HepG2 (cell line): Measurements from ENCODE around the gene ARVCF. TPM values are rescaled to one million over a fixed set of nuclear protein-coding genes. Genes with fewer than 3 reads are reported as not detected.

Source experiments
- AGO1 ChIP-seq: fragments of 200-400 bp; formaldehyde crosslinking; IDR thresholded peaks from 2 replicates; pipeline ENCODE4 v1.6.1; 2017; ENCODE audit warnings: mild to moderate bottlenecking, low read depth, low read length, moderate library complexity; ENCODE audit not compliant: poor library complexity, severe bottlenecking
- AHR ChIP-seq: IDR thresholded peaks from 2 replicates; pipeline ENCODE4 v1.6.1; 2018; ENCODE audit warnings: missing genetic modification reagents, missing compliant biosample characterization
- CREBL2 ChIP-seq: sonication (generic); formaldehyde crosslinking; IDR thresholded peaks from 2 replicates; pipeline ENCODE4 v1.8.1; 2023; ENCODE audit warnings: missing genetic modification reagents, mild to moderate bottlenecking, borderline replicate concordance
- HOXA7 ChIP-seq: sonication (generic); formaldehyde crosslinking; IDR thresholded peaks from 2 replicates; pipeline ENCODE4 v1.8.1; 2022; ENCODE audit warnings: mild to moderate bottlenecking, missing genetic modification reagents, moderate library complexity
- KDM6A ChIP-seq: IDR thresholded peaks from 2 replicates; pipeline ENCODE4 v1.6.1; 2016; ENCODE audit warnings: low read depth
- MAFG ChIP-seq: sonication (generic); formaldehyde crosslinking; IDR thresholded peaks from 2 replicates; pipeline ENCODE4 v1.5.1; 2020; ENCODE audit warnings: mild to moderate bottlenecking, missing genetic modification reagents
- SRSF4 ChIP-seq: fragments of 200-400 bp; formaldehyde crosslinking; IDR thresholded peaks from one replicate; pipeline ENCODE4 v1.6.1; 2018; ENCODE audit warnings: mild to moderate bottlenecking, low read depth, low read length, moderate library complexity; ENCODE audit not compliant: poor library complexity, severe bottlenecking
- TAF15 ChIP-seq: fragments of 200-400 bp; formaldehyde crosslinking; IDR thresholded peaks from one replicate; pipeline ENCODE4 v1.6.1; 2018; ENCODE audit warnings: mild to moderate bottlenecking, low read depth, low read length; ENCODE audit not compliant: poor library complexity, severe bottlenecking
- YEATS4 ChIP-seq: sonication (generic); formaldehyde crosslinking; IDR thresholded peaks from 2 replicates; pipeline ENCODE4 v1.4.0; 2020; ENCODE audit warnings: missing genetic modification reagents, borderline replicate concordance
- ZNF382 ChIP-seq: sonication (generic); formaldehyde crosslinking; IDR thresholded peaks from 2 replicates; pipeline ENCODE4 v1.5.0; 2020; ENCODE audit warnings: missing genetic modification reagents, mild to moderate bottlenecking, borderline replicate concordance
- polyA plus RNA-seq, 8 experiments: library from polyadenylated mRNA; depleted of rRNA in 3 of 8; stranded (reverse) in 7 of 8; unstranded in 1 of 8; fragments of >200 nt; fragmentation: Illumina TruSeq in 4 of 8; extraction: Trizol in 4 of 8; gene quantifications; 2 replicates each; pipeline versions ENCODE4 v1.2.1 to v1.2.3, GENCODE V29; 2011 to 2016; ENCODE audit warnings: low read depth in 4 of 8, missing spikeins in 1 of 8, mixed read lengths in 1 of 8; ENCODE audit not compliant: insufficient read depth in 1 of 8
- total RNA-seq, 5 experiments: library from RNA; depleted of rRNA; stranded (reverse); fragments of >200 nt; fragmentation: Illumina TruSeq; extraction: Trizol; gene quantifications; 2 replicates each; pipeline ENCODE4 v1.2.3, GENCODE V29; 2016; ENCODE audit warnings: low read depth in 1 of 5
- TF ChIP-seq, protein P1 (sequence below): sonication (generic); formaldehyde crosslinking; IDR thresholded peaks from 2 replicates; pipeline ENCODE4 v1.8.1; 2023; ENCODE audit warnings: missing genetic modification reagents, inconsistent platforms, borderline replicate concordance
- TF ChIP-seq, protein P2 (sequence below): sonication (generic); formaldehyde crosslinking; conservative IDR thresholded peaks from 2 replicates; pipeline ENCODE4 v1.5.0; 2020; ENCODE audit warnings: missing genetic modification reagents
- TF ChIP-seq, protein P3 (sequence below): sonication (generic); formaldehyde crosslinking; IDR thresholded peaks from 2 replicates; pipeline ENCODE4 v1.5.1; 2020; ENCODE audit warnings: mild to moderate bottlenecking, missing genetic modification reagents, borderline replicate concordance

The ARVCF gene
- total and polyA plus RNA-seq, 2 of the 13 experiments (the other 11 are each of a cell fraction or from before 2014, with no cell fraction given), result 16.4 to 17.7 TPM

DNA sequence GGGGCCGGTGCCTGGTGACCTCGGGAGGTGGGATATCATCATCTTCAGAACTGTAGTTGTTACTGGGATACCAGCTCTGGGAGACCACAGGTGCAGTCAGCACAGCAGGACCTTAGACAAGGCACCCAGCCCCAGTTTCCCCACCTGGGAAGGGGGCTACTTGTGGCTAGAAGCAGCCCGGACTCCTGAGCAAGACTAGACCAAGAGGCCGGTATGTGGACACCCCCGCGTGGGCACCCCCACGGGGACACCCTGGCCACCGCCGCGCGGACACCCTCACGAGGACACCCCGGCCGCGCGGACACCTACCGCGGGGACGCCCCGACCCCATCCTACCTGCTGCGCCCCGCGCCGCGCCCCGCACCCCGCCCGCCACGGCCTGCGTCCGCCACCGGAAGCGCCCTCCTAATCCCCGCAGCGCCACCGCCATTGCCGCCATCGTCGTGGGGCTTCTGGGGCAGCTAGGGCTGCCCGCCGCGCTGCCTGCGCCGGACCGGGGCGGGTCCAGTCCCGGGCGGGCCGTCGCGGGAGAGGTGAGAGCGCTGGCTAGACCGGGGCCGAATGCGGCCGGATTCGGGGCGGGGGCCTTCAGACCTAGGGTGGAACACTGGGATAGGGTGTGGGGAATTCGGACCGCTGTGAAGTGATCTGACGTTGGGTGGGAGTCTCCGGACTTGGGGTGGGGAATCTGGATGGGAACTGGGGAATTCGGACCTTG is 75.1 kb downstream of the ARVCF start, which contains the start of the genes COMT and TXNRD2 (continued):
- no peak for TF ChIP-seq HOXA7 (CRISPR knock-in tag)
- no peak; the same call in 1 of the 2 replicates for TF ChIP-seq CREBL2 (CRISPR knock-in tag)
- TF ChIP-seq MAFG (CRISPR knock-in tag), result no peak
- TF ChIP-seq, protein P1, sequence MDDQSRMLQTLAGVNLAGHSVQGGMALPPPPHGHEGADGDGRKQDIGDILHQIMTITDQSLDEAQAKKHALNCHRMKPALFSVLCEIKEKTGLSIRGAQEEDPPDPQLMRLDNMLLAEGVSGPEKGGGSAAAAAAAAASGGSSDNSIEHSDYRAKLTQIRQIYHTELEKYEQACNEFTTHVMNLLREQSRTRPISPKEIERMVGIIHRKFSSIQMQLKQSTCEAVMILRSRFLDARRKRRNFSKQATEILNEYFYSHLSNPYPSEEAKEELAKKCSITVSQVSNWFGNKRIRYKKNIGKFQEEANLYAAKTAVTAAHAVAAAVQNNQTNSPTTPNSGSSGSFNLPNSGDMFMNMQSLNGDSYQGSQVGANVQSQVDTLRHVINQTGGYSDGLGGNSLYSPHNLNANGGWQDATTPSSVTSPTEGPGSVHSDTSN (CRISPR knock-in tag), result no peak
- no peak for TF ChIP-seq ZNF382 (CRISPR knock-in tag)
- no peak for TF ChIP-seq KDM6A
- TF ChIP-seq, protein P2, sequence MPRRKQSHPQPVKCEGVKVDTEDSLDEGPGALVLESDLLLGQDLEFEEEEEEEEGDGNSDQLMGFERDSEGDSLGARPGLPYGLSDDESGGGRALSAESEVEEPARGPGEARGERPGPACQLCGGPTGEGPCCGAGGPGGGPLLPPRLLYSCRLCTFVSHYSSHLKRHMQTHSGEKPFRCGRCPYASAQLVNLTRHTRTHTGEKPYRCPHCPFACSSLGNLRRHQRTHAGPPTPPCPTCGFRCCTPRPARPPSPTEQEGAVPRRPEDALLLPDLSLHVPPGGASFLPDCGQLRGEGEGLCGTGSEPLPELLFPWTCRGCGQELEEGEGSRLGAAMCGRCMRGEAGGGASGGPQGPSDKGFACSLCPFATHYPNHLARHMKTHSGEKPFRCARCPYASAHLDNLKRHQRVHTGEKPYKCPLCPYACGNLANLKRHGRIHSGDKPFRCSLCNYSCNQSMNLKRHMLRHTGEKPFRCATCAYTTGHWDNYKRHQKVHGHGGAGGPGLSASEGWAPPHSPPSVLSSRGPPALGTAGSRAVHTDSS, result no peak; the same call in 1 of the 2 replicates
- TF ChIP-seq AHR (CRISPR knock-in tag), result no peak
- TF ChIP-seq TAF15, result no peak
- TF ChIP-seq SRSF4, result no peak
- TF ChIP-seq, protein P3, sequence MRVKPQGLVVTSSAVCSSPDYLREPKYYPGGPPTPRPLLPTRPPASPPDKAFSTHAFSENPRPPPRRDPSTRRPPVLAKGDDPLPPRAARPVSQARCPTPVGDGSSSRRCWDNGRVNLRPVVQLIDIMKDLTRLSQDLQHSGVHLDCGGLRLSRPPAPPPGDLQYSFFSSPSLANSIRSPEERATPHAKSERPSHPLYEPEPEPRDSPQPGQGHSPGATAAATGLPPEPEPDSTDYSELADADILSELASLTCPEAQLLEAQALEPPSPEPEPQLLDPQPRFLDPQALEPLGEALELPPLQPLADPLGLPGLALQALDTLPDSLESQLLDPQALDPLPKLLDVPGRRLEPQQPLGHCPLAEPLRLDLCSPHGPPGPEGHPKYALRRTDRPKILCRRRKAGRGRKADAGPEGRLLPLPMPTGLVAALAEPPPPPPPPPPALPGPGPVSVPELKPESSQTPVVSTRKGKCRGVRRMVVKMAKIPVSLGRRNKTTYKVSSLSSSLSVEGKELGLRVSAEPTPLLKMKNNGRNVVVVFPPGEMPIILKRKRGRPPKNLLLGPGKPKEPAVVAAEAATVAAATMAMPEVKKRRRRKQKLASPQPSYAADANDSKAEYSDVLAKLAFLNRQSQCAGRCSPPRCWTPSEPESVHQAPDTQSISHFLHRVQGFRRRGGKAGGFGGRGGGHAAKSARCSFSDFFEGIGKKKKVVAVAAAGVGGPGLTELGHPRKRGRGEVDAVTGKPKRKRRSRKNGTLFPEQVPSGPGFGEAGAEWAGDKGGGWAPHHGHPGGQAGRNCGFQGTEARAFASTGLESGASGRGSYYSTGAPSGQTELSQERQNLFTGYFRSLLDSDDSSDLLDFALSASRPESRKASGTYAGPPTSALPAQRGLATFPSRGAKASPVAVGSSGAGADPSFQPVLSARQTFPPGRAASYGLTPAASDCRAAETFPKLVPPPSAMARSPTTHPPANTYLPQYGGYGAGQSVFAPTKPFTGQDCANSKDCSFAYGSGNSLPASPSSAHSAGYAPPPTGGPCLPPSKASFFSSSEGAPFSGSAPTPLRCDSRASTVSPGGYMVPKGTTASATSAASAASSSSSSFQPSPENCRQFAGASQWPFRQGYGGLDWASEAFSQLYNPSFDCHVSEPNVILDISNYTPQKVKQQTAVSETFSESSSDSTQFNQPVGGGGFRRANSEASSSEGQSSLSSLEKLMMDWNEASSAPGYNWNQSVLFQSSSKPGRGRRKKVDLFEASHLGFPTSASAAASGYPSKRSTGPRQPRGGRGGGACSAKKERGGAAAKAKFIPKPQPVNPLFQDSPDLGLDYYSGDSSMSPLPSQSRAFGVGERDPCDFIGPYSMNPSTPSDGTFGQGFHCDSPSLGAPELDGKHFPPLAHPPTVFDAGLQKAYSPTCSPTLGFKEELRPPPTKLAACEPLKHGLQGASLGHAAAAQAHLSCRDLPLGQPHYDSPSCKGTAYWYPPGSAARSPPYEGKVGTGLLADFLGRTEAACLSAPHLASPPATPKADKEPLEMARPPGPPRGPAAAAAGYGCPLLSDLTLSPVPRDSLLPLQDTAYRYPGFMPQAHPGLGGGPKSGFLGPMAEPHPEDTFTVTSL (CRISPR knock-in tag), result no peak
- peak; percentile 66 for TF ChIP-seq YEATS4
- TF ChIP-seq AGO1, result no peak
